ENCODE data around the gene MAST3. TPM values are rescaled to one million over a fixed set of nuclear protein-coding genes. Genes with fewer than 3 reads are reported as not detected.
"Not testable (repeated sequence)": the region's sequence is repeated elsewhere in the genome, so short reads cannot be mapped to it uniquely, and the experiment has no call there.

MAST3 gene
- total RNA-seq, 1 donor from 2014 or later: 5.0 TPM

DNA sequence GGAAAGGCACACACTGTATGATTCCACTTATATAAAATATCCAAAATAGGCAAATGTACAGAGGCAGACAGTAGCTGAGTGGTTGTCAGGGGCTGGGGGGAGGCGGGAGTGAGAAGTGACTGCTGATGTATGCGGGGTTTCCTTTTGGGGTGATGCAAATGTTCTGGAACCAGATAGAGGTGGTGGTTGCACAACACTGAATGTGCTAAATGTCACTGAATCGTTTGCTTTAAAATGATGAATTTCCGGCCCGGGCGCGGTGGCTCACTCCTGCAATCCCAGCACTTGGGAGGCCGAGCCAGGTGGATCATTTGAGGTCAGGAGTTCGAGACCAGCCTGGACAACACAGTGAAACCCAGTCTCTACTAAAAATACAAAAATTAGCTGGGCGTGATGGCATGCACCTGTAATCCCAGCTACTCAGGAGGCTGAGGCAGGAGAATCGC is 8.5 kb upstream of the MAST3 start:
- DNase-seq: peak; percentile 35

DNA sequence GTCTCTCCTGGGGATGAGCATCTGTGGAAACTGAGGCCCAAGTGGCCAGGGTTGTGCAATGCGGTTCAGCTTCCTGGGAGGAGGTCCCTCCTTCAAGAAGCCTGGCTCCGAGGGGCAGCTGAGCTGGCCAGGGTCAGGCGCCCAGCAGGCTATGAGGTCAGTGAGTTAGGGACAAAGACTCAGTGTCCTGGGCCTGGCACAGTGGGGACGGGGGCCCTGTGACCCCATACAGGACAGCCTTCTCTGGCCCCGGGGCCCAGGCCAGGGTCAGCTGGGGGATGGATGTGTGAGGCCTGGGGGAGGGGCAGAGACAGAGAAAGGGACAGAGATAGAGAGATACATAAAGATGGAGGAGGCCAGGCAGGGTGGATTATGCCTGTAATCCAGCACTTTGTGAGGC is 7.9 kb upstream of the MAST3 start:
- DNase-seq: peak; percentile 72

DNA sequence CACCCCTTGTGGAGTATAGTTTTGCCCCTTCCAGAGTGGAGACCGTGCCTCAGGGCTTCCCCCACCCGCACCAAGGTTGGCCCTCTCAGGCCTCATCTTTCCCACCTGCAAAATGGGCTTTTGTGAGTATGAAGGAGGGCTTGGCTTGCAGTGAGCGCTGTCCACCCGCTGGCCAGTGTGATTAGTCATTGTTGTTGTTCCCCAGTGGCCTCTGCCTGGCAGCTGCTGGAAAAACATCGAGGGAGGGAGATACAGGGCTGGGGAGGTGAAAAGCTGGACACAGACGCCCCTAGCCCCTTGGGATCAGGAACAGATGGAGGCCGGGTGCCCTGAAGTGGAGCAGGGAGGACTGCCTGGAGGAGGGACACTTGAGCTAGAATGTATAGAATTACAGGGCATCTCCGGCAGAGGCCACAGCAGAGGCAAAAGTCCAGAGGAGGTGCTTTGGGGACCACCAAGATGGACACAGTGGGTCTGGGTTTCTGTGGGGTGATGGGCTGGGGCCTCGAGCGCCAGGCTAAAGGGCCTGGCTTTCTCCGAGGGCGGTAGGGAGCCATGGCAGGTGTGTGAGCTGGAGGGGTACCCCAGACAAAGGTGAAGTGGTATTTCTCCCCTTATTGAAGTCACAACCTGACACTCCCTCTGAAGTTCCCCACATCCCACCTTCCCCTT is 6.9 kb upstream of the MAST3 start:
- DNase-seq: no peak

DNA sequence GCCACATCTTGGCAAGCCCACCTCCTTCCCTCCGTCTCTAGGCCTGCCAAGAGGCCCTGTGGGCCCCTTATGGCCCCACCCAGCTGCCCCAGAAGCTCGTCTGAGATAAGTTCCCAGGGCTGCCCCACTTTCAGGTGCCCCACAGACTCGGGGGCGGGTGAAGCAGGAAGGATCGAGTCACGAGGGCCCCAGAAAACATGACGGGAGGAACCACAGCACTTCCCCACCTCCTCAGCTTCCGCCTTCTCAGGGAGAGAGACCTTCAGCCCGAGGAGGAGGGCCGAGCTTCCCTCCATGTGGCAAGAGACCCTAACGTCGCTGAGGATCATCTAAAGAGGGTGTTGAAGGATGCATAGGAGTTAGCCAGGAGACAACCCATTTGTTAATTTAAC is 6.4 kb upstream of the MAST3 start:
- DNase-seq: no peak

DNA sequence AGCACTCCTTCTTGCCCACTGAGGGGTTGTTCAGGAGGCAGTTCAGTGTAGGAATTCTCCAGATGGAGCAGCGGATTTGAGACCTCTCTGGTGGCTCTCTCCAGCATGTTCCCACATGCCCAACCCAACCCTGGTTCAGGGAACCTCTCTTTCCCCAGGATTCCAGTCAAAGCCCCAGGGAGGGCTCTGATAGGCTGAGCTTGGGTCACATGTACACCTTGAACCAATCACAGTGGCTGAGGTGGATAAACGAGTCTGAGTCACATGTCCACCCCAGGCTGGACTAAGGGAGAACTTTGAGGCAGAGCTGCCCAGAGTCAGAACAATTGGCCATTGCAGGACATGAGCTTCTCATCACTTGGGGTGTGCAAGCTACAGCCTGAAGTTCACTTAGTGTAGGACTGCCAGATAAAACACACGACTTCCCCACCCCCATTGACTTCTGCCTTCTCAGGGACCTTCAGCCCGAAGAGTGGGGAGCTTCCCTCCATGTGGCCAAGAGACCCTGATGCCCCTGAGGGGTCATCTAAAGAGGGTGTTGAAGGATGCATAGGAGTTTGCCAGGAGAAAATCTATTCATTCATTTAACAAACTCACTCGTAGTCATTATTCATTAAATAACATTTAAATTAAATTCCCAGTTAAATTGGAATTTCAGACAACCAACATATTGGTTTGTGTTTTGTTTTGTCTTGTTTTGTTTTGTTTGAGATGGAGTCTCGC is 4.0 kb upstream of the MAST3 start:
- DNase-seq: no peak

DNA sequence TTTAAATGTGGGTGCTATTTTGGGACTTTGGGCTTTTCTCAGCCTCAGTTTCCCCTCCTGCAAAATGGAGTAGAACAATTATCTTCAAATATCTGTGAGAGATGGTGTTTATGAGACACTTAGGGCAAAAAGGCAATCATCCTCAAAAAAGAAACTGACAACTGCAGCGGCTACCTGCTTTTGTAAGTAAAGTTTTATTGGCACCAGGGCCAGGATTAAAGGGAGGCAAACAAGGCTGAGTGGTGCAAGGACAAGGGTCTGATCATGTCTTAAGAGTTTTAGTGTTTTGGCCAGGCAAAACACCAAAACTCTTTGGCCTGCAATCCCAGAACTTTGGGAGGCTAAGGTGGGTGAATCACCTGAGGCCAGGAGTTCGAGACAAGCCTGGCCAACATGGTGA is 1.3 kb upstream of the MAST3 start:
- DNase-seq: no peak

DNA sequence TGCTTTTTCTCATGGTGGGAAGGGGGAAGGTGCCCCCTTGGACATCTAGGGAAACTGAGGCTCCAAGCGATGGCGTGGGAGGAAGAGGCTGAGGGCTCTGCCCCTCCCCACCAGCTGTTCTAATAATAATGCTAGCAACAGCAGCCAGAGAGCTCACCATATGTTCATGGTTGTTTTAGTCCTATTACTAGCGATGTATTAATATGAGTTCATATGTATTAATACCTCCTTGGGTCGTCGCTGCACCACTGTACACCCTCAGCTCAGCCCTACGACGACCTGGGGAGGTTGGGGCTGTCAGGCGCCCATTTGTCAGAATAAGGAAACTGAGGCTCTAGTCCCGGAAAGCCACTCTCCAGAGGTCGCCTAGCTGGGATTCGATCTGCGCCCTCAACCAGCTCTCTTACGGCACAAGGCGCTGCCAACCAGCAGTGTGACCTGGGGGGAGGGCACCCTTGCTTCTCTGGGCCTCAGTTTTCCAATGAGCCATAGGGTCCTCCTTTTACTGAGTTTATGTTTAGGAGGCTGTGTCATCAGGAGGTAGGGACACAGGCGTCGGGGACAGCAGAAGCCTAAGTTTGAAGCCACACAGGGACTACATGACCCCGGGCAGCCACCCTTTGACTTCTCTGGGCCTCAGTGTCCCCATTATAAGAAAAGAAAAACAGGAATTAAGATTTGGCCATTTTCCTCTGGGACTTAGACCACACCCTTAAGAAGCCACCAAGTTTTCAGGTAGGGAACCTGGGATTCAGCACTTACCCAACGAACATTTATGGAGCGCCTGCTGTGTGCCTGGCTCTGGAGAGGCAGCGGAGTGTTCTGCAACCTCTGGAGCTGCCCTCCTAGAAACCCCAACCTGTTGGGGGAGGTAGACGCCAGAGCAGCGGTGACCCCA is 664 bp downstream of the MAST3 start:
- DNase-seq: no peak

DNA sequence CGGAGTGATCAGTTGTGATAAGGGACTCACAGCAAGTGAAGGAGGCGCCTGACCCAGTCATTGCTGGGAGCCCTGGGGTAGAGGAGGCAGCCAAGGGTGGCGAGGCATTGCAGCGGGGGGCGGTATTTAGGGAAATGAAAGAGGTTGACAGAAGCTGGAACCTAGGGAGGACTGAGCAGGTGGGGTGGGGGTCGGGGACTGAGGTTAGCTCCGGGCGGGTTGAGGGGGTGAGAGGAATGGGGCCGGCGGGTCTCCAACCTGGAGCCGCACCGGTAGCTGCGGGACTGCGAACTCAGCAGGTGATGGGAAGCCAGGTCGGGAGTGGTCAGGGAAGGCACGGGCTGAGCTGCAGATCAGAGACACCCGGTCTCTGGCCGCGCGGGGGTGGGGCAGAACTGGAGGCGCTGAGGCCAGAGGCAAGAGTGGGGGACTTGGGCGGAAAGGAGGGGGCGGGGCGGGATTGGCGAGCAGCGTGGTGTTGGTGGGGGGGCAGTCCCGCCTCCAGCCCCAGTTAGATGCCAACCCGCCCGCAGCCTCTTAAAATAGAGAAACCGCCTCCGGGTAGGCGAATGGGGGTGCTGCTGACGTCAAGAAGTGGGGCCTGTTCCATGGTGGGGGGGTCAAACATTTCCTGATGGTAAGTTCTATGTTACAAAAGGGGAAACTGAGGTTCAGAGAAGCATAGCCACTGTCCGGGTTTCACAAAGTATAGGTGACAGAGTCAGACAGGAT is 1.5 kb downstream of the MAST3 start:
- DNase-seq: peak; percentile 44

DNA sequence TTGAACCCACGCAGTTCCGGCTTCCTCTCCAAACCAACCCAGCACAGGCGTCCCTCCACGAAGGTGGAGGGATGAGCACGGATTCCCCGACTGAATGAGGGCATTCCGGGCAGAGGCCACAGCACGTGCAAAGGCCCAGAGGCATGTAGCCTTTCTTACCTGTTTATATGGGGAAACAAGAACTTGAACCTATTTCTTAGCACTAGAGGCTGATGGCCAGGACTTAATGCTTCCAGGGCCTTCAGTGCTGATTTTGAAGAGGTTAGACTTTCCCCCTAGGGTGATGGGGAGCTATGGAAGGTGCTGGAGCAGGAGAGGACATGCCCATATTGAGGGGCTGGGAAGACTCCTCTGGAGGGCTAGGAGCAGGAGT is 2.0 kb downstream of the MAST3 start:
- DNase-seq: no peak

DNA sequence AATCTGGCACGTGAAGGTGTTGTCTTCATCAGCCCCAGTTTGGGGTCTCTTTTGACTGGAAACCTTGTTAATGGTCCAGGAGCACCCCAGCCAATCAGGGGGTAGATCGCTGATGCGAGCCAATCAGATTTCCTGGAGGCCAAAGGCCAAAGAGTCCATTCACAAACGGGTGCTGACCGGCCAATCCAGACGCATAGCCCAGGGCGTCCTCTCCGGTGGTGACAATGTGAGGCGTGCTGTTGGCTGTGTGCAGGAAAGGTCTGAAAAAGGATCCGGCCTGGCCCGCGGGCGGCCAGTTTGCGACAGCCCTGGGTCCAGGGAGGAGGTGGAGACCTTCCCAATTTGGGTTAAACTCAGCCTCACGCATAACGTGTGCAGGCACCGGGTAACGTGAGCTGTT is 3.1 kb downstream of the MAST3 start:
- DNase-seq: no peak

DNA sequence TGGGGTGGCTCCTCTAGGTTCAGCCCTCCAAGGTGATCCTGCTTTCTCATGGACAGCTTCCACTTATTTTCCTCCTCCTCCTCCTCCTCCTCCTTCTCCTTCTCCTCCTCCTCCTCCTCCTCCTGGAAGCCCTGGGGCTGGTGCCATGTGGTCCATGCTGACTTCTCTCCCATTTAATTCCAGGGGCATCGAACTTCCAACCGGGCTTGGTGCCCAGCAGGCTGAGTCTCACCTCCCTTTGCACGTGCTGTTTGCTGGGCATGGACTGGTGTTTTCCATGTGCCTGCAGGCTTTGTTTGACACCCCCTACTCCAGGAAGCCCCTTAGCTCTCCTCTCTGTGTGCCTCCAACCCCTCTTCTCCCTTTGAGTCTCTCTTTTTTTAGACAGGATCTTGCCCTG is 3.7 kb downstream of the MAST3 start:
- DNase-seq: no peak

DNA sequence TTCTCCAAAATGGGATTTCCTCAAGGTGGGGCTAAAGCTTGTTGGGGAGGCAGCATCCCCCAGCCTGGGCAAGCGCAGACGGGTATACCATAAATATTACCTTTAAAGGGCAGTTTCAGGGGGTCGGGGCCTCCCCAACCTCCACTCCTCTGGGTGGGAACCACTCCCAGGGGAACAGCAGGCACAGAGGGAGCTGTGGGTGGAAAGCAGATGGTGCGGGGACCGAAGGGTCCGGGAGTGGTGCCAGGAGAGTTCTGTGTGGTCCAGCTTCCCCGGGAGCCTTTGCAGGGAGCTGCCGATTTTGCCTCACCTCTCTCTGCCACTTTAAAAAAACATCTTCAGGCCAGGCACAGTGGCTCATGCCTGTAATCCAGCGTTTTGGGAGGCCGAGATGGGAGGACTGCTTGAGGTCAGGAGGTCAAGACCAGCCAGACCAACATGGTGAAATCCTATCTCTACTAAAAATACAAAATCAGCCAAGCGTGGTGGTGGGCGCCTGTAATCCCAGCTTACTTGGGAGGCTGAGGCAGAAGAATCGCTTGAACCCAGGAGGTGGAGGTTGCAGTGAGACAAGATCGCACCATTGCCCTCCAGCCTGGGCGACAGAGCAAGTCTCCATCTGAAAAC is 5.5 kb downstream of the MAST3 start:
- peak; percentile 59 for DNase-seq

DNA sequence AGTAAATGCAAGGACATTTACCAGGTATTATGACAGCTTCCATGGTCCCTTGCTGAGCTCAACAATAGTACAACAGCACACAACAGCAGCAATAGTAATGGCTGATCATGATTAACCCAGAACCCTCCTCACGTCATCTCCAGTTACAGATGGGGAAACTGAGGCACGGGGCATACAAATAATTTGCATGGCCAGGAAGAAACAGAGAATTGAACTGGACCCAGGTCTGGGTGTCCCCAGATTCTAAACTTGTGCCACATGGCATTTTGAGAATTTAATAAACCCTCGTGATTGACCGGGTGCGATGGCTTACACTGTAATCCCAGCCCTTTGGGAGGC is 7.2 kb downstream of the MAST3 start:
- no peak for DNase-seq

DNA sequence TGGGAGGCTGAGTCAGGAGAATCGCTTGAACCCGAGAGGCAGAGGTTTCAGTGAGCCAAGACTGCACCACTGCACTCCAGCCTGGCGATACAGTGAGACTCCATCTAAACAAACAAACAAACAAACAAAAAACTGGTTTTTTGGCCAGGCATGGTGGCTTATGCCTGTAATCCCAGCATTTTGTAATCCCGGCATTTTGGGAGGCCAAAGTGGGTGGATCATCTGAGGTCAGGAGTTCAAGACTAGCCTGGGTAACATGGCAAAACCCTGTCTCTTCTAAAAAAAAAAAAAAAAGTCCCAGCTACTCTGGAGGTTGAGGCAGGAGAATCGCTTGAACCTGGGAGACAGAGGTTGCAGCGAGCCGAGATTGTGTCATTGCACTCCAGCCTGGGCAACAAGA is 7.7 kb downstream of the MAST3 start:
- not testable (repeated sequence) for DNase-seq

DNA sequence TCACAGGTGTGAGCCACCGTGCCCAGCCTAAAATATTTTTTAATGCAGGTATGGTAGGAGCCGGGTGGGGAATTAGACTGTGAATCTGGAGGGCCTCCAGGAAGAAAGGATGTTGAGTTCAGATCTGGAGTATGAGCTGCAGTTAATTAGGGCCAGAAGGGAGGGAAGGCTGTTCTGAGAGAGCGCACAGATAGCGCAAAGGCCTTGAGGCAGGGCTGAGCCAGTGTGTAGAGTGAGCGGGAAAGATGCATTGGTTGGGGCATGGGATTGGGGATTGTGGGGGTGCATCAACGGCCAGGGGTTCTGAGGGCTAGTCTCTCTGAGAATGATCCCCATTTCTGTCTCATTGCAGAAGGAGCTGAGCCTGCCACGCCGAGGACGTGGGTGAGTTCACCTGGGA is 9.7 kb downstream of the MAST3 start:
- no peak for DNase-seq

DNA sequence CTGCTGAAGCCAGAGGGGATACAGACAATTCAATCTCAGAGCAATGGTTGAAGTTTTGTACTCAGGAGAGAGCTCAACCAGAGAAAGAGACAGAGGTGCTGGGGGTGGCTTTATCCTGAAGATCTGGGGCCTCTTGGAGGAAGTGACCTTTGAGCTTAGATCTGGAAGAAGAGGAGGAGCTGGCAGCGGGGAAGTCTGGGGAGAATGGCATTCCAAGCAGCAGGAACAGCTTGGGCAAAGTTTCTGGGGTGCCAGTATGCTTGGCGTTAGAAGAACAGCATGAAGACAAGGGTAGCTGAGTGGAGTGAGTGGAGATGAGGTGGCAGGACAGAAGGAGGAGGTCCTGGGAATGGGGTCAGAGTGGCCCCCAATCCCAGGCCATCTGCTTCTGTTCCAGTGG is 11.3 kb downstream of the MAST3 start:
- no peak for DNase-seq

DNA sequence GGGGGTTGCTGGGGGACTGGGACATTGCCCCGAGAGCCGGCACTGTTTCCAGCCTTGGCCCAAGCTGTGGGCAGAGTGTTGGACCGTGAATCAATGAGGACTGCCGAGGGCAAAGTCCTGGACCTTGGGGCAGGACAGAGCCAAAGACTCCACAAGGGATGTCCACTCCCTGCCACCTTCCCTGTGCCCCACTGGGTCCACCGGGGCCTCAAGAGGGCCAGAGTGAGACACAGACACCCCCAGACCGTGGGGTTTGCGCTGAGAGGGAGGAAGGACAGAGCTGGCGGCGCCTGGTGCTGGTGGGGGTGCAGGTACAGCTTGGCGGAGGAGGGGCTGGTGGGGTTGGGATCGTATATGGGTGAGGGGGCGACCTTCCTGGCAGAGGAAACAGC is 11.8 kb downstream of the MAST3 start:
- DNase-seq: no peak

DNA sequence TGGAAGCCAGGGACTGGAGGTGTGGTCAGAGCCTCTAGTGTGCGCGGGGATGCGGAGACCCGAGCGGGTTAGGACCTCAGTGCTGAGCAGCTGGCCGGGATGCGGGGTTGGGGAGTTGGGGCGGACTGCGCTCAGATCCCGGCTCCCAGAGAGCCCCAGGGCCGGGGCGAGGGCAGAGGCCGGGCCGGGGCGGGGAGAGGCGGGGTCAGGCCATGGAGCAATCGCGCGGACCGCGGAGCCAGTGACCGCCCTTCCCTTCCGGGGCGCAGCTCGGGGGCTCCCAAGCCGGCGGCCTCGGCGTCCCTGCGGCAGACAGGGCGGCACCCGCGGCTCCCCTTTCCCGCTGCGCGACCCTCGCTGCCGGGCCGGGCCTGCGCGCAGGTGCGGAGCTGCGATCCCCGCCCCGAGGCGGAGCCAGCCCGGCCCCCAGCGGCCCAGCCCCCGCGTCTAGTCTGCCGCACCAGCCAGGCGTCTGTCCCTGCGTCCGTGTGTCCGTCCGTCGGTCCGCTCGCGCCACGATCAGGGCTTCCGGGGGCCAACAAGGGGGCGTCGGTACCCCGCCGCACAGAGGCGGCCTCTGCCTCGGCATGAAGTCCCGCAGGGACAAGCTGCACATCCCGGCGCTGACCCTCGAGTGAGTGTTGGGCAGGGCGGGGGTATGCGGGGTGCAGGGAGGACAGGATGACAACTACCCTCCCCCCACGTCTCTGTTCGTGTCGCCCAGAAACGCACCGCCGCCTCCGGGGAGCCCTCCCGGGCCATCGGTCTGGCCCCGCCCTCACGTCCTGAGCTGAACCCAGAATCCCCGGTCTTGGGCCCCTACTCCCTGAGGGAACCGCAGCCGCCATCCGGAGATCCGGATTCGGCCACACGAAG is 12.4 kb downstream of the MAST3 start:
- peak; percentile 18 for DNase-seq

DNA sequence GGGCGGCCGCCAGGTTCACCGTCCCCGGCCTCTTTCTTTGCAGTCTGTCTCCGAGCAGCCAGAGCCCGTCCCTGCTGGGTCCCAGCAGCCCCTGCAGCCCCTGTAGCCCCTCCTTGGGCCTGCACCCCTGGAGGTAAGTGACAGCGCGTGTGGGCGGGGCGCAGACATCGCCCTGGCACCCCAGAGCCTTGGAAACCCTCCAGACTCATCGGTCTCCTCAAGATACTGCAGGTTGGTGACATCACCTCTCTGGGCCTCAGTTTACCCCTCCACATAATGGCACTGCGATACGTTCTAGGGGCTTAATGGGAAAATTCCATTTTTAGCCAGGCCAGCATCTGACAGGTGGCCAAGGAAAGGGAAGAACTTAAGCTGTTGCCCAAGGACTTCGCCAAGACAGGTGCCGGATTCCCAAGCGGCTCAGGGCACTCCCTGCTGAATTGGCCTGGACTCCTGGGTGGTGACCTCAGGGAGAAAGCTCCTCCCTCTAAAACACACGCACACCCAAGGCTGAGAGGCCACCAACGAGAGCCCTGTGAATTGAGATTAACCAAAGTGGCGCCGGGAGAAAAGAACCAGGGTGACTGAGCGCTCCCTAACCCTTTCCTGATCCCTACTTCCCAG is 13.1 kb downstream of the MAST3 start:
- DNase-seq: no peak

DNA sequence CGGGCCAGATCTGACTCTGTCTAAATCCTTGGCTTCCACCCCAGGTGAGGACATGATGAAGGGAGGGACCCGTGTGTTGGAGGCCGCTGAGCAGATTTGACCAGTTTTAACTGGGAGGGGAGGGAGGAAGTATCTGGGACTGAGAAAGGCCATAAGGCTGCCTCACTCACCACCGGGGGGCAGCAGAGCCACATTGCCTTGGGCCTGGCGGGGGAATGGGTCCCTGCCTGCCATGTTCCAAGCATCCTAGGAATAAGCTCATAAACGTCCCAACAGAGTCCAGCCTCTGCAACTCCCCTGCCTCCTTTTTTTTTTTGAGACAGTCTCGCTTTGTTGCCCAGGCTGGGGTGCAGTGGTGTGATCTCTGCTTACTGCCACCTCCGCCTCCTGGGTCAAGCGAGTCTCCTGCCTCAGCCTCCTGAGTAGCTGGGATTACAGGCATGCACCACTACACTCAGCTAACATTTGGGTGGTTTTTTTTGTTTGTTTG is 15.5 kb downstream of the MAST3 start:
- DNase-seq: peak; percentile 74

DNA sequence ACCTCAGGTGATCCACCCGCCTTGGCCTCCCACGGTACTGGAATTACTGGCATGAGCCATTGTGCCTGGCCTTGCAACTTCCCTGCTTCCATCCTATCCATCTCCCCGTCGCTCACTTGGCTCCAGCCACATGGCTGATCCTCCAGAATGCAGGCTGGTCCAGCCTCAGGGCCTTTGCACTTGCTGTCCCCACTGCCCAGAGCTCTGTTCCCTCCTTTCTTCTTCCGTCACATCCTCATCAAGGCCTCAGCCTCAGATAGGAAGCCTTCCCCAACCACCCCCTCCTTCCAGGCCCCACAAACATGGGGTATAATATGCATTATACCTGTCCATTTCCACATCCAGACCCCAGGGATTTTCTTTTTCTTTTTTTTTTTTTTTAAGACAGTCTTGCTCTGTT is 16.2 kb downstream of the MAST3 start:
- no peak for DNase-seq
